CD4-positive, alpha-beta T cell treated with Interleukin-2 at 100 ng/mL for 4 hours (primary cell): ENCODE data around the gene HNF4A.
"Not testable (repeated sequence)": the region's sequence is repeated elsewhere in the genome, so short reads cannot be mapped to it uniquely, and the experiment has no call there.

Experiments
- DNase-seq: peaks from one replicate; pipeline ENCODE4 v3.0.0-alpha.2; 2020; ENCODE audit warnings: low spot score

The HNF4A gene

GRCh38 chr20:44345941-44346340, 9.6 kb upstream of the HNF4A start:
- DNase-seq = not testable (repeated sequence)

DNA sequence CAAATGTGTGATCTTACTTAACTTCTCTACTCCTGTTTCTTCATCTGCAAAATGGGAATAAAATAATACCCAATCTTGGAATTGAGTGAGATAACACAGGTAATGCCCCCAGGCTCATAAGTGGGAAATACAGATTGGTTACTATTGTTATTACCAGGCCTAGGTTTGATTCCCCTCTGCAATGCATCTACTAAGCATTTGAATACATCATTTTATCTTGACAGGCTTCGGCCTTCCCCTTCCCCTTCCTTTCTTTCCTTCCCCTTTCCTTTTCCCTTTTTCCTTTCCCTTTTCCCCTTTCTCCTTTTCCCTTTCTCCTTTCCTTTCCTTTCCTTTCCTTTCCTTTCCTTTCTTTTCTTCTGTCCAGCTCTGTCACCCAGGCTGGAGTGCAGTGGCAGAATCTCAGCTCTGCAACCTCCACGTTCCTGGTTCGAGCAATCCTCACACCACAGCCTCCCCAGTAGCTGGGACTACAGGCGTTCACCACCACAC, 7.3 kb upstream of the HNF4A start:
- no peak for DNase-seq

- DNase-seq = no peak
Measured at GRCh38 chr20:44349349-44349748, 6.2 kb upstream of the HNF4A start.

GRCh38 chr20:44350567-44350966, 4.9 kb upstream of the HNF4A start:
- no peak for DNase-seq

DNA sequence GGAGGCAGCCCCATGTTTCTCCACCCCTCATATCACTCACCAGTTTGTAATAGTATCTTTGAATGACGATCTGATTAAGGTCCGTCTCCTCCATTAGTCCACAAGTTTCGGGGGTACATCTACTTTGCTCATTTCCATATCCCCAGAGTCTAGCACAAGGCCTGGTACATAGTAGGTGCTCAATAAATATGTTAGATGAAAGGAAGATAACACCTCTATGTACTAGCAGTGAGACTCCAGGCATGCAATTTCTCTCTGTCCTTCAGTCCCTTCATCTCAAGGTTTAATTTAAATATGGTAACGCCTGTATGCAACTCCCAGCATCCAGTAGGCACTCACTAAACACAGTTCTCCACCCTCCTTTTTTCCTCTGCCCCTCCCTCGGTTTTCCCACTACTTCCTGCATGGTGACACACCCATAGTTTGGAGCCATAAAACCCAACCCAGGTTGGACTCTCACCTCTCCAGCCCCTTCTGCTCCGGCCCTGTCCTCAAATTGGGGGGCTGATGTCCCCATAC, 461 bp upstream of the HNF4A start:
- no peak for DNase-seq

- no peak for DNase-seq
Measured at GRCh38 chr20:44356353-44356723, 839 bp downstream of the HNF4A start.

- no peak for DNase-seq
Measured at GRCh38 chr20:44357020-44357419, 1.5 kb downstream of the HNF4A start.

- no peak for DNase-seq
Measured at GRCh38 chr20:44357555-44358125, 2.1 kb downstream of the HNF4A start.

- no peak for DNase-seq
Measured at GRCh38 chr20:44358776-44359175, 3.3 kb downstream of the HNF4A start.

GRCh38 chr20:44360221-44360620, 4.7 kb downstream of the HNF4A start:
- DNase-seq = no peak

GRCh38 chr20:44361021-44361420, 5.5 kb downstream of the HNF4A start:
- DNase-seq = no peak

DNA sequence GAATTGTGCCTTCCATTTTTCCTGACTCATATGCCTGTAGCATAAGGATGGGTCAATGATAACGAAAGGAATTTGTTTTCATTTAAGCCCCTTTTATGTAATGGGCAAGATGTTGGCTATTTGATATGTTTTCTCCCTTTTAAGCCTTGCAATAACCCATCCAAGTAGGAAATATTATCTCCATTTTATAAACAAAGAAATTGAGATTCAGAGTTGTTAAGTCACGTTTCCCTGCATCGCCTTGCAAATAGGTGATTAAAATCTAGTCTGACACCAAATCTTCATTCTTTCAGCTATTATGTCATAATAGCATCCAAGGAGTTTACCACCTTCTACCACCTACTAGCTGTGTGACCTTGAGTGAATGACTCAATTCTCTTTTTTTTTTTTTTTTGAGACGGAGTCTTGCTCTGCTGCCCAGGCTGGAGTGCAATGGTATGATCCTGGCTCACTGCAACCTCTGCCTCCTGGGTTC, 7.0 kb downstream of the HNF4A start:
- no peak for DNase-seq

DNA sequence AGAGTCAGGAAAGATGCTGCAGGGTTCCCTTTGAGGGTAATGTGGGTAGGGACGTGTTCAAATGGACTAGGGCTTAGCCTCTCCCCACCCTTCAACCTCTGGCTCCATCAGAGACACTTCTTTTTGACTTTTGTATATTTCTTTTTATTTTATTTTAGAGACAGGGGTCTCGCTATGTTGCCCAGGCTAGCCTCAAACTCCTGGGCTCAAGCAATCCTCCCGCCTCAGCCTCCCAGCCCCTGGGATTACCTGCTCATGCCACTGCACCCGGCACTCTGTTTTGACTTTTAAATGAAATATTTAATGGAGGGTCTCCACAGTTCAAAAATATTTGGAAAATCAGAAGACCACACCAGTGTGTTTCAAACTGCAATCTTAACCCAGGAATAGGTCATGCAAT, 8.6 kb downstream of the HNF4A start:
- no peak for DNase-seq

DNA sequence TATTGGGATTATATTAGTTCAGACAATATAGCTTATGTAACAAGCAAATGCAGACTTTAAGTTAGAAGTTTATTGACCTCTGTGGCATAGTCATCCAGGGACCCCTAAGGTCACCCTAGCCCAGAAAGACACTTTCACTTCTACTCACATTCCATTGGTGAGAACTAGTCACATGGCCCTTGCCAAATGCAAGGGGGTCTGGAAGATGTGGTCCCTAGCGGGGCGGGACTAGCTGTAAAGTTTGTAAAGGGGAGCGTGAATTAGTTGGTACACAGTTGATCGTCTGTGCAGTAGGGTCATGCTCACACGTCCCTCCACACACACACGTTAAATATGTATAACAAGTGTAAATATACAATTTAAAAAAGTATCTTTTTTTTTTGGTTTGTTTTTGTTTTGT, 9.3 kb downstream of the HNF4A start:
- DNase-seq = no peak

GRCh38 chr20:44367746-44368145, 12.2 kb downstream of the HNF4A start:
- no peak for DNase-seq

- DNase-seq = no peak
Measured at GRCh38 chr20:44370639-44371218, 15.2 kb downstream of the HNF4A start.

- no peak for DNase-seq
Measured at GRCh38 chr20:44382641-44383040, 27.1 kb downstream of the HNF4A start.

GRCh38 chr20:44384423-44385027, 29.0 kb downstream of the HNF4A start:
- peak; percentile 81 for DNase-seq

DNA sequence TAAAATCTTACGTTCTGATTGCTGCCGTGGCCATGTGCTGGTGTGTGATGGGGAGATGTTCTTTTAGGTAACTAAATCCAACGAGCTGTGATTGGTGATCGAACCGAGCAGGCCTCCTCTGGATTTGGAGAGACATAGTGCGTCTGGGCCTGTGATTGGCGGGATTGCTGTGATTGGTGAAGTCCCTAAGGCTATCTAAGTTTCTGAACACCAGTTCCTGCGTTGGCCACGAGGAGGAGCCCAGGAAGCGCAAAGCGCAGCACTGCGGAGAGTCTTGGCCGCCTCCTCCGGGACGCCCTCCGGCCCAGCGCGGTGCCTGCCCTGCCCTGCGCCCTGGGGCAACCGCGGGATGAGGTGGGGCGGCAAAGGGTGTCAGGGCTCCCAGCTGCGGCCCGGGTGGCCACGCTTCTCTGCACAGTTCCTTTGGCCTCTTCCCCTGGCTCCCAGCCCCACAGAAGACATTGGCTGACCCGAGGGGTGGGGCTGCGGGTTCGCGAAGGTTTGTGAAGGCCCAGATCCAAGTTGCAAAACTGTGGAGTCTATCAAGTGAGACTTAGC, 33.0 kb downstream of the HNF4A start:
- peak; percentile 58 for DNase-seq

- no peak for DNase-seq
Measured at GRCh38 chr20:44389871-44390270, 34.4 kb downstream of the HNF4A start.

GRCh38 chr20:44390280-44390679, 34.8 kb downstream of the HNF4A start:
- DNase-seq = no peak

GRCh38 chr20:44392088-44392775, 36.7 kb downstream of the HNF4A start:
- no peak for DNase-seq
